ENCODE results near the gene ILDR2.

GRCh38 chr1:166875734-166876539 is 99.4 kb downstream of the ILDR2 start, which contains the start of gene TADA1:
- TF ChIP-seq CTCF (conservative IDR thresholded peaks at IDR 0.05) (no peak), EZH2 (IDR thresholded peaks at IDR 0.05; ENCODE audit: low read depth) (no peak)
